HG02943 (cell line): ENCODE measurements around the gene BCL11B.

Source experiments
- ATAC-seq: cut with Tn5 transposase; IDR thresholded peaks from one replicate; pipeline ENCODE4 v1.9.1; 2021; ENCODE audit warnings: mild to moderate bottlenecking, low read depth, moderate library complexity; ENCODE audit not compliant: unreplicated experiment

The BCL11B gene

GRCh38 chr14:99287269-99287942, 15.4 kb upstream of the BCL11B start:
- peak; percentile 86 for ATAC-seq

GRCh38 chr14:99286761-99287160, 14.8 kb upstream of the BCL11B start:
- no peak for ATAC-seq

GRCh38 chr14:99284254-99285004, 12.4 kb upstream of the BCL11B start:
- no peak for ATAC-seq

GRCh38 chr14:99282261-99283050, 10.5 kb upstream of the BCL11B start:
- no peak for ATAC-seq

- no peak for ATAC-seq
These were observed 9.4 kb upstream of the BCL11B start for GRCh38 chr14:99281396-99281795.

GRCh38 chr14:99280852-99281251, 8.9 kb upstream of the BCL11B start:
- no peak for ATAC-seq

- no peak for ATAC-seq
These were observed 8.2 kb upstream of the BCL11B start for GRCh38 chr14:99280066-99280731.

GRCh38 chr14:99278836-99279235, 6.8 kb upstream of the BCL11B start:
- no peak for ATAC-seq

GRCh38 chr14:99277530-99277929, 5.5 kb upstream of the BCL11B start:
- ATAC-seq: no peak

GRCh38 chr14:99276482-99276881, 4.5 kb upstream of the BCL11B start:
- ATAC-seq: no peak

GRCh38 chr14:99275222-99275584, 3.2 kb upstream of the BCL11B start:
- no peak for ATAC-seq

GRCh38 chr14:99274346-99275221, 2.6 kb upstream of the BCL11B start:
- ATAC-seq: no peak

GRCh38 chr14:99273766-99274345, 1.9 kb upstream of the BCL11B start:
- ATAC-seq: no peak

- no peak for ATAC-seq
These were observed 1.1 kb upstream of the BCL11B start for GRCh38 chr14:99272899-99273765.

GRCh38 chr14:99272632-99272898, 568 bp upstream of the BCL11B start:
- ATAC-seq: no peak

GRCh38 chr14:99271221-99271941, 616 bp downstream of the BCL11B start:
- no peak for ATAC-seq

GRCh38 chr14:99270458-99271220, 1.4 kb downstream of the BCL11B start:
- no peak for ATAC-seq
